GM12873 (cell line): Measurements from ENCODE around the gene TBCC.

ENCODE experiments used
- CTCF ChIP-seq: IDR thresholded peaks from 2 replicates; pipeline ENCODE4 v1.5.1; 2012; ENCODE audit warnings: low read depth, mild to moderate bottlenecking, moderate library complexity, low read length, control low read depth; ENCODE audit not compliant: insufficient read depth; ENCODE audit errors: missing control alignments

Gene TBCC

GRCh38 chr6:42709871-42710270 is 36.0 kb downstream of the TBCC start:
- TF ChIP-seq CTCF = no peak

GRCh38 chr6:42708096-42708495 is 37.8 kb downstream of the TBCC start:
- no peak for TF ChIP-seq CTCF

- no peak for TF ChIP-seq CTCF
Observed at GRCh38 chr6:42707595-42707994, 38.3 kb downstream of the TBCC start.

GRCh38 chr6:42704937-42705374 is 40.9 kb downstream of the TBCC start:
- TF ChIP-seq CTCF = no peak

GRCh38 chr6:42704251-42704936 is 41.5 kb downstream of the TBCC start:
- no peak for TF ChIP-seq CTCF

GRCh38 chr6:42702200-42702599 is 43.7 kb downstream of the TBCC start:
- no peak for TF ChIP-seq CTCF

GRCh38 chr6:42698217-42698616 is 47.7 kb downstream of the TBCC start:
- TF ChIP-seq CTCF = no peak
